Nephron (organoid): ENCODE results near the gene TTC5.
"Not testable (repeated sequence)": the region's sequence is repeated elsewhere in the genome, so short reads cannot be mapped to it uniquely, and the experiment has no call there.

ENCODE experiments used
- H3K27ac Mint-ChIP-seq, 3 experiments: 2 replicates each; pipeline ENCODE4 v1.8.0; 2020; ENCODE audit warnings: mixed read lengths in 3 of 3, mild to moderate bottlenecking in 2 of 3, moderate library complexity in 1 of 3
- H3K27me3 Mint-ChIP-seq: 2 replicates; pipeline ENCODE4 v1.8.0; 2021; ENCODE audit warnings: low read depth, mild to moderate bottlenecking, moderate library complexity, mixed read lengths
- H3K36me3 Mint-ChIP-seq: 2 replicates; pipeline ENCODE4 v1.8.0; 2020; ENCODE audit warnings: low read depth, mixed read lengths
- H3K4me1 Mint-ChIP-seq: 2 replicates; pipeline ENCODE4 v1.8.0; 2020; ENCODE audit warnings: mixed read lengths
- H3K4me3 Mint-ChIP-seq, 3 experiments: 2 replicates each; pipeline ENCODE4 v1.8.0; 2020; ENCODE audit warnings: mild to moderate bottlenecking in 3 of 3, mixed read lengths in 3 of 3, moderate library complexity in 2 of 3
- H3K9me3 Mint-ChIP-seq: 2 replicates; pipeline ENCODE4 v1.8.0; 2020; ENCODE audit warnings: mixed read lengths
- CTCF ChIP-seq, 3 experiments: fragments of 200-600 bp; sonication (generic); IDR thresholded peaks; one replicate each; pipeline ENCODE4 v1.5.0; 2021; ENCODE audit warnings: antibody characterized with exemption in 3 of 3; ENCODE audit not compliant: unreplicated experiment in 3 of 3

The TTC5 gene

GRCh38 chr14:20295067-20295466 is 10.7 kb downstream of the TTC5 start:
- H3K4me1 Mint-ChIP-seq, result no peaks in the 10 kb centered on the region
- H3K36me3 Mint-ChIP-seq, result peaks cover 64% of the 10 kb centered on the region
- H3K9me3 Mint-ChIP-seq, result no peaks in the 10 kb centered on the region
- TF ChIP-seq CTCF (IDR thresholded peaks at IDR 0.05; ENCODE audit: unreplicated experiment in 3 of 3), result no peak
- H3K27ac Mint-ChIP-seq, result no peak overlapping the region
- no peak overlapping the region for H3K4me3 Mint-ChIP-seq
- no peaks in the 10 kb centered on the region for H3K27me3 Mint-ChIP-seq

GRCh38 chr14:20294636-20295035 is 11.1 kb downstream of the TTC5 start:
- Mint-ChIP-seq H3K27ac (no peak overlapping the region), H3K4me1 (no peaks in the 10 kb centered on the region), H3K9me3 (no peaks in the 10 kb centered on the region), H3K27me3 (no peaks in the 10 kb centered on the region), H3K36me3 (peaks cover 67% of the 10 kb centered on the region), H3K4me3 (no peak overlapping the region)
- no peak for TF ChIP-seq CTCF (IDR thresholded peaks at IDR 0.05; ENCODE audit: unreplicated experiment in 3 of 3)

- H3K4me1 Mint-ChIP-seq, H3K4me3 Mint-ChIP-seq, H3K27ac Mint-ChIP-seq, H3K27me3 Mint-ChIP-seq: not testable (repeated sequence)
- H3K36me3 Mint-ChIP-seq, result peaks cover 86% of the 10 kb centered on the region
- peaks cover 43% of the 10 kb centered on the region for H3K9me3 Mint-ChIP-seq
These were observed 23.8 kb downstream of the TTC5 start for GRCh38 chr14:20281998-20282397.

GRCh38 chr14:20280265-20280664 is 25.5 kb downstream of the TTC5 start:
- H3K4me3 Mint-ChIP-seq, H3K4me1 Mint-ChIP-seq, H3K27ac Mint-ChIP-seq, H3K27me3 Mint-ChIP-seq: not testable (repeated sequence)
- H3K9me3 Mint-ChIP-seq, result peaks cover 48% of the 10 kb centered on the region
- H3K36me3 Mint-ChIP-seq, result peaks cover 85% of the 10 kb centered on the region

GRCh38 chr14:20278414-20278813 is 27.3 kb downstream of the TTC5 start:
- no peaks in the 10 kb centered on the region for H3K4me1 Mint-ChIP-seq
- H3K27ac Mint-ChIP-seq, result no peak overlapping the region
- TF ChIP-seq CTCF (IDR thresholded peaks at IDR 0.05; ENCODE audit: unreplicated experiment in 3 of 3), result no peak
- H3K36me3 Mint-ChIP-seq, result peaks cover 90% of the 10 kb centered on the region
- H3K9me3 Mint-ChIP-seq, result peaks cover 65% of the 10 kb centered on the region
- no peaks in the 10 kb centered on the region for H3K27me3 Mint-ChIP-seq
- H3K4me3 Mint-ChIP-seq, result no peak overlapping the region

- no peak overlapping the region for H3K27ac Mint-ChIP-seq
- H3K27me3 Mint-ChIP-seq, result peaks cover 4% of the 10 kb centered on the region
- H3K4me3 Mint-ChIP-seq, result no peak overlapping the region
- H3K4me1 Mint-ChIP-seq, result no peaks in the 10 kb centered on the region
- H3K36me3 Mint-ChIP-seq, result peaks cover 88% of the 10 kb centered on the region
- no peak for TF ChIP-seq CTCF (IDR thresholded peaks at IDR 0.05; ENCODE audit: unreplicated experiment in 3 of 3)
- peaks cover 63% of the 10 kb centered on the region for H3K9me3 Mint-ChIP-seq
These were observed 28.3 kb downstream of the TTC5 start for GRCh38 chr14:20277409-20277808.

- H3K4me1 Mint-ChIP-seq, result no peaks in the 10 kb centered on the region
- H3K4me3 Mint-ChIP-seq, result no peak overlapping the region
- peaks cover 63% of the 10 kb centered on the region for H3K36me3 Mint-ChIP-seq
- TF ChIP-seq CTCF (IDR thresholded peaks at IDR 0.05; ENCODE audit: unreplicated experiment in 3 of 3), result no peak
- peaks cover 56% of the 10 kb centered on the region for H3K9me3 Mint-ChIP-seq
- no peak overlapping the region for H3K27ac Mint-ChIP-seq
- H3K27me3 Mint-ChIP-seq, result peaks cover 4% of the 10 kb centered on the region
These were observed 31.7 kb downstream of the TTC5 start for GRCh38 chr14:20274062-20274461.

GRCh38 chr14:20264361-20264760 is 41.4 kb downstream of the TTC5 start:
- H3K27me3 Mint-ChIP-seq, H3K36me3 Mint-ChIP-seq, H3K4me3 Mint-ChIP-seq, H3K4me1 Mint-ChIP-seq, H3K27ac Mint-ChIP-seq, H3K9me3 Mint-ChIP-seq: not testable (repeated sequence)
